WTC11 (cell line): ENCODE data around the gene COX17. TPM values are rescaled to one million over a fixed set of nuclear protein-coding genes. Genes with fewer than 3 reads are reported as not detected.

ENCODE experiments used
- ATAC-seq: fragments of 200-7000 bp; cut with Tn5 transposase; 2 replicates; pipeline ENCODE4 v1.10.0; 2021; ENCODE audit warnings: mild to moderate bottlenecking, moderate library complexity
- CTCF ChIA-PET: fragments of 300-600 bp; sonication (Branson Sonifier 250); formaldehyde crosslinking; loops from one replicate; lab custom pipeline; 2021; ENCODE audit warnings: antibody characterized with exemption; lab: Charles Lee
- POLR2A ChIA-PET: fragments of 350-600 bp; sonication (Branson Sonifier 250); formaldehyde crosslinking; loops from one replicate; lab custom pipeline; 2021; ENCODE audit warnings: antibody characterized with exemption; lab: Charles Lee
- DNase-seq: peaks from one replicate; pipeline ENCODE4 v3.0.0; 2021; ENCODE audit warnings: low spot score
- H3K27ac Mint-ChIP-seq: 2 replicates; pipeline ENCODE4 v1.8.0; 2021; ENCODE audit warnings: mixed read lengths
- H3K27me3 Mint-ChIP-seq: 2 replicates; pipeline ENCODE4 v1.8.0; 2021; ENCODE audit warnings: low read depth, mild to moderate bottlenecking, moderate library complexity, mixed read lengths
- H3K36me3 Mint-ChIP-seq: 2 replicates; pipeline ENCODE4 v1.8.0; 2021; ENCODE audit warnings: mixed read lengths
- H3K4me1 Mint-ChIP-seq: 2 replicates; pipeline ENCODE4 v1.8.0; 2022; ENCODE audit warnings: mixed read lengths
- H3K4me3 Mint-ChIP-seq: 2 replicates; pipeline ENCODE4 v1.8.0; 2021; ENCODE audit warnings: mild to moderate bottlenecking, moderate library complexity, mixed read lengths
- H3K9me3 Mint-ChIP-seq: 2 replicates; pipeline ENCODE4 v1.8.0; 2021; ENCODE audit warnings: mixed read lengths
- CDX4 ChIP-seq: fragments of 250-450 bp; sonication (Bioruptor Pico); IDR thresholded peaks from 2 replicates; pipeline ENCODE4 v1.9.0; 2021; ENCODE audit warnings: moderate library complexity, mild to moderate bottlenecking, inconsistent platforms, borderline replicate concordance
- E2F1 ChIP-seq: sonication (generic); formaldehyde crosslinking; IDR thresholded peaks from 2 replicates; pipeline ENCODE4 v1.8.0; 2022; ENCODE audit warnings: mild to moderate bottlenecking, missing genetic modification reagents
- E2F4 ChIP-seq: sonication (generic); formaldehyde crosslinking; IDR thresholded peaks from 2 replicates; pipeline ENCODE4 v1.8.1; 2022; ENCODE audit warnings: low read depth, mild to moderate bottlenecking, moderate library complexity, missing genetic modification reagents, borderline replicate concordance
- ELF4 ChIP-seq: sonication (generic); formaldehyde crosslinking; IDR thresholded peaks from 2 replicates; pipeline ENCODE4 v1.8.1; 2022; ENCODE audit warnings: low read depth, mild to moderate bottlenecking, moderate library complexity, missing genetic modification reagents
- EMX1 ChIP-seq: fragments of 250-450 bp; sonication (Bioruptor Pico); IDR thresholded peaks from 2 replicates; pipeline ENCODE4 v1.8.0; 2021; ENCODE audit warnings: mild to moderate bottlenecking
- ESRRA ChIP-seq: sonication (generic); formaldehyde crosslinking; IDR thresholded peaks from 2 replicates; pipeline ENCODE4 v1.8.1; 2022; ENCODE audit warnings: mild to moderate bottlenecking, missing genetic modification reagents, borderline replicate concordance
- ETV6 ChIP-seq: sonication (generic); formaldehyde crosslinking; IDR thresholded peaks from 2 replicates; pipeline ENCODE4 v1.8.1; 2022; ENCODE audit warnings: mild to moderate bottlenecking, missing genetic modification reagents
- GTF2I ChIP-seq: fragments of 250-450 bp; sonication (Bioruptor Pico); conservative IDR thresholded peaks from 2 replicates; pipeline ENCODE4 v1.4.0; 2021; ENCODE audit warnings: mild to moderate bottlenecking
- HMGA2 ChIP-seq: fragments of 250-450 bp; sonication (Bioruptor Pico); IDR thresholded peaks from 2 replicates; pipeline ENCODE4 v1.4.0; 2021; ENCODE audit warnings: mild to moderate bottlenecking, moderate library complexity
- MAX ChIP-seq: sonication (generic); formaldehyde crosslinking; IDR thresholded peaks from 2 replicates; pipeline ENCODE4 v1.8.0; 2022; ENCODE audit warnings: mild to moderate bottlenecking, missing genetic modification reagents
- MXD4 ChIP-seq: fragments of 250-450 bp; sonication (Bioruptor Pico); IDR thresholded peaks from 2 replicates; pipeline ENCODE4 v1.8.0; 2021; ENCODE audit warnings: mild to moderate bottlenecking, moderate library complexity, borderline replicate concordance
- NFATC4 ChIP-seq: fragments of 250-450 bp; sonication (Bioruptor Pico); IDR thresholded peaks from 2 replicates; pipeline ENCODE4 v1.9.0; 2021; ENCODE audit warnings: mild to moderate bottlenecking
- NFYB ChIP-seq: sonication (generic); formaldehyde crosslinking; conservative IDR thresholded peaks from 2 replicates; pipeline ENCODE4 v1.8.0; 2022; ENCODE audit warnings: low read depth, missing genetic modification reagents
- NR1H2 ChIP-seq: sonication (generic); formaldehyde crosslinking; IDR thresholded peaks from 2 replicates; pipeline ENCODE4 v1.9.0; 2021; ENCODE audit warnings: mild to moderate bottlenecking, moderate library complexity, missing genetic modification reagents
- RELA ChIP-seq: sonication (generic); formaldehyde crosslinking; IDR thresholded peaks from 2 replicates; pipeline ENCODE4 v1.8.1; 2022; ENCODE audit warnings: missing genetic modification reagents, mild to moderate bottlenecking, borderline replicate concordance
- TEAD1 ChIP-seq: sonication (generic); formaldehyde crosslinking; IDR thresholded peaks from 2 replicates; pipeline ENCODE4 v1.8.0; 2022; ENCODE audit warnings: mild to moderate bottlenecking, missing genetic modification reagents
- USF2 ChIP-seq: sonication (generic); formaldehyde crosslinking; IDR thresholded peaks from 2 replicates; pipeline ENCODE4 v1.8.1; 2023; ENCODE audit warnings: mild to moderate bottlenecking, missing genetic modification reagents, moderate library complexity
- ZBTB21 ChIP-seq: sonication (generic); formaldehyde crosslinking; IDR thresholded peaks from 2 replicates; pipeline ENCODE4 v1.8.1; 2023; ENCODE audit warnings: mild to moderate bottlenecking, missing genetic modification reagents, borderline replicate concordance
- ZBTB43 ChIP-seq: sonication (generic); formaldehyde crosslinking; IDR thresholded peaks from 2 replicates; pipeline ENCODE4 v1.8.1; 2023; ENCODE audit warnings: mild to moderate bottlenecking, missing genetic modification reagents
- ZNF138 ChIP-seq: sonication (generic); formaldehyde crosslinking; conservative IDR thresholded peaks from 2 replicates; pipeline ENCODE4 v1.8.1; 2022; ENCODE audit warnings: mild to moderate bottlenecking, moderate library complexity, missing genetic modification reagents
- ZNF423 ChIP-seq: fragments of 250-450 bp; sonication (Bioruptor Pico); IDR thresholded peaks from 2 replicates; pipeline ENCODE4 v2.1.2; 2022; ENCODE audit warnings: mild to moderate bottlenecking, moderate library complexity
- total RNA-seq: library from RNA; stranded (reverse); gene quantifications from 3 replicates; pipeline ENCODE4 v1.2.3, GENCODE V29; 2021

Gene COX17
- total RNA-seq, 1 experiment from 2014 or later = 56.0 TPM

- ChIA-PET CTCF (no interaction called here), POLR2A (no interaction called here)
- Mint-ChIP-seq H3K4me3 (no peak overlapping the region), H3K36me3 (no peaks in the 10 kb centered on the region), H3K4me1 (peaks cover 3% of the 10 kb centered on the region; the same call in 1 of the 2 replicates)
- DNase-seq = no peak
- TF ChIP-seq ZBTB21 (CRISPR knock-in tag) (no peak), ESRRA (CRISPR knock-in tag) (no peak), NR1H2 (CRISPR knock-in tag) (no peak), ZNF138 (no peak), E2F4 (CRISPR knock-in tag) (no peak), NFATC4 (CRISPR knock-in tag) (no peak), ETV6 (no peak), EMX1 (CRISPR knock-in tag) (no peak), USF2 (CRISPR knock-in tag) (no peak)
- TF ChIP-seq, all 79 proteins: peak for 0
- no peaks in the 10 kb centered on the region for H3K27me3 Mint-ChIP-seq
- H3K9me3 Mint-ChIP-seq = no peaks in the 10 kb centered on the region
- ATAC-seq = no peak
- no peak overlapping the region for H3K27ac Mint-ChIP-seq
Observed at GRCh38 chr3:119657887-119658702, 19.1 kb downstream of the COX17 start.

GRCh38 chr3:119653876-119654275 is 23.3 kb downstream of the COX17 start:
- H3K4me3 Mint-ChIP-seq = no peak overlapping the region
- TF ChIP-seq RELA (CRISPR knock-in tag) (no peak), MAX (CRISPR knock-in tag) (no peak), ELF4 (CRISPR knock-in tag) (no peak), TEAD1 (CRISPR knock-in tag) (no peak), ZBTB43 (CRISPR knock-in tag) (no peak), ZBTB21 (CRISPR knock-in tag) (no peak), CDX4 (CRISPR knock-in tag) (no peak), GTF2I (CRISPR knock-in tag) (no peak), MXD4 (no peak), ZNF138 (no peak), ZNF423 (no peak), NFYB (CRISPR knock-in tag) (no peak), E2F1 (no peak), ESRRA (CRISPR knock-in tag) (no peak), HMGA2 (no peak)
- no peaks in the 10 kb centered on the region for H3K27me3 Mint-ChIP-seq
- no peak for ATAC-seq
- peaks cover 10% of the 10 kb centered on the region for H3K4me1 Mint-ChIP-seq
- no peak overlapping the region for H3K27ac Mint-ChIP-seq
- no peak for DNase-seq
- ChIA-PET CTCF (interaction anchor here (1.0 kb wide), 1 partner anchor 177 kb away, joined by 3 read pairs; no protein-coding TSS in a partner anchor), POLR2A (no interaction called here)
- no peaks in the 10 kb centered on the region for H3K9me3 Mint-ChIP-seq
- no peaks in the 10 kb centered on the region for H3K36me3 Mint-ChIP-seq
